GM21360 (cell line): ENCODE data around the gene USP54.
"Not testable (repeated sequence)": the region's sequence is repeated elsewhere in the genome, so short reads cannot be mapped to it uniquely, and the experiment has no call there.

Experiments
- ATAC-seq: cut with Tn5 transposase; IDR thresholded peaks from one replicate; pipeline ENCODE4 v1.9.1; 2021; ENCODE audit warnings: mild to moderate bottlenecking, moderate library complexity; ENCODE audit not compliant: unreplicated experiment

The USP54 gene

GRCh38 chr10:73591935-73592699, 975 bp upstream of the USP54 start:
- ATAC-seq: no peak

- no peak for ATAC-seq
Measured at GRCh38 chr10:73589563-73590126, 1.5 kb downstream of the USP54 start.

- no peak for ATAC-seq
Measured at GRCh38 chr10:73588656-73589055, 2.5 kb downstream of the USP54 start.

GRCh38 chr10:73586583-73586984, 4.6 kb downstream of the USP54 start:
- no peak for ATAC-seq

GRCh38 chr10:73585327-73585726, 5.8 kb downstream of the USP54 start:
- no peak for ATAC-seq

GRCh38 chr10:73584737-73585136, 6.4 kb downstream of the USP54 start:
- ATAC-seq: no peak

GRCh38 chr10:73581918-73582317, 9.2 kb downstream of the USP54 start:
- no peak for ATAC-seq

- ATAC-seq: not testable (repeated sequence)
Measured at GRCh38 chr10:73578927-73579326, 12.2 kb downstream of the USP54 start.

GRCh38 chr10:73577788-73578187, 13.4 kb downstream of the USP54 start:
- no peak for ATAC-seq

GRCh38 chr10:73576890-73577591, 14.1 kb downstream of the USP54 start:
- ATAC-seq: no peak

GRCh38 chr10:73576178-73576889, 14.8 kb downstream of the USP54 start:
- no peak for ATAC-seq

- not testable (repeated sequence) for ATAC-seq
Measured at GRCh38 chr10:73567025-73567424, 24.1 kb downstream of the USP54 start.

- no peak for ATAC-seq
Measured at GRCh38 chr10:73561192-73561591, 29.9 kb downstream of the USP54 start.

- no peak for ATAC-seq
Measured at GRCh38 chr10:73559590-73559989, 31.6 kb downstream of the USP54 start.

GRCh38 chr10:73556855-73557254, 34.3 kb downstream of the USP54 start:
- ATAC-seq: no peak

- no peak for ATAC-seq
Measured at GRCh38 chr10:73554721-73555120, 36.4 kb downstream of the USP54 start.

- no peak for ATAC-seq
Measured at GRCh38 chr10:73553761-73554160, 37.4 kb downstream of the USP54 start.

- no peak for ATAC-seq
Measured at GRCh38 chr10:73552819-73553715, 38.1 kb downstream of the USP54 start.

GRCh38 chr10:73551515-73551914, 39.6 kb downstream of the USP54 start:
- ATAC-seq: no peak

- ATAC-seq: no peak
Measured at GRCh38 chr10:73545357-73545756, 45.8 kb downstream of the USP54 start.
